ENCODE data around the gene UQCRC1.

- TF ChIP-seq SUZ12 (IDR thresholded peaks at IDR 0.05; ENCODE audit: extremely low read depth, insufficient read depth, insufficient read length) (no peak), YY1 (IDR thresholded peaks at IDR 0.05; ENCODE audit: insufficient read depth, insufficient read length) (no peak)
Measured at GRCh38 chr3:48563382-48563918, 46.0 kb downstream of the UQCRC1 start, which contains the start of gene UCN2.
